ENCODE measurements around the gene SRSF3.
"Not testable (repeated sequence)": the region's sequence is repeated elsewhere in the genome, so short reads cannot be mapped to it uniquely, and the experiment has no call there.

The SRSF3 gene

DNA sequence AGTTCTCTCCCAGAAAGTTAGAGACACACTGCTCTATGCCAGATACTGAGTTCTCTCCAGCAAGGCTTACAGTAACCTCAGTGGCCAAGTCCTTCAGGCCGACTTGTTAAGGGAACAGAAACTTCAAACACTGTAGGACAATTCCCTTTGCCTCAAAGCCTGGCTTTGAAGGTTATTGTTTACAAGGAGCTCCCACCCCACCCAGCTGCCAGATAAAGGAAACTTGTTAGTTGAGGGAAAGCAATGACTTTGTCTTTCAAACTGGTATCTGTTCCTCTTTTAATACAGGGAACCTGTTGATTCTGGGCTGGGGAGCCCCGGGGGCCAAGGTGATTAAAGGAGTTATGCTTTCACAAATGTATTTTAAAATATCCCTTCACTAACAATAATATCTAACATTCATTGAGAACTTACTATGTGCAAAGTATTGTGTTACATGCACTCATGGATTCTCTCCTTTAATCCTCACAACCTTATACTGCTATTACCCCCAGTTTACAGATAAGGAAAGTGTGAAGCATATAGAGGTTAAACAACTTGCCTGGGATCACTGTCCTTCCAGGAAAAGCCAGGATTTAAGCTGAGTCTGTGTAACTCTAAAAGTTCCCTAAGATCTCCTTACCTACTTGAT lies 56.8 kb downstream of the SRSF3 start:
- no peak for FAIRE-seq

DNA sequence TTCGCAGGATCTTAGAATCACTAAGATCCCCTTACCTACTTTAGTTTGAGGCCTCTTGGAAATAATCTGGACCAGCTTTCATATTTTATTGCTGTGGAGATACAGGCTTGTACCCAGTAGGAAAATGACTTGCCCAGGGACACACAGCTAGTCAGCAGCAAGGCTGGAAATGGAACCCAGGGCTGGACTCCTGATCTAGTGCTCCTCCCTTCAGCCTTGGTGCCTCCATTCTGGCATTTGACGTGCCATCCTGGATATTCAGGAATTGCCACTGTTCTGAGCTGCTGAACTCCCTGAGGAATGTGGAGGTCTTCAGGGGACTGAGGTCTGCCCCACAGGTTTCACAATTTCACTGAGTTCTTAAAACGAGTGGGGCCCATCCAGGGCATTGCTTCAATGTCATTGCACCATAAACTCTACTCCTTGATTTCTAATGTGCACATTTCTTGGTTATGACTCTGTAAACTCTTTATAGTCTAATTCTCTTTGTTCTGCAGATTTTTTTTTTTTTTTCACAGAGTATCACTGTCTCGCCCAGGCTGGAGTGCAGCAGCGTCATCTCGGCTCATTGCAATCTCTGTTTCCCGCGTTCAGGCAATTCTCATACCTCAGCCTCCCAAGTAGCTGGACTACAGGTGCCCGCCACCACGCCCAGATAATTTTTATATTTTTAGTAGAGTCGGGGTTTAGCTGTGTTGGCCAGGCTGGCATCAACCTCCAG lies 57.7 kb downstream of the SRSF3 start:
- FAIRE-seq: no peak

DNA sequence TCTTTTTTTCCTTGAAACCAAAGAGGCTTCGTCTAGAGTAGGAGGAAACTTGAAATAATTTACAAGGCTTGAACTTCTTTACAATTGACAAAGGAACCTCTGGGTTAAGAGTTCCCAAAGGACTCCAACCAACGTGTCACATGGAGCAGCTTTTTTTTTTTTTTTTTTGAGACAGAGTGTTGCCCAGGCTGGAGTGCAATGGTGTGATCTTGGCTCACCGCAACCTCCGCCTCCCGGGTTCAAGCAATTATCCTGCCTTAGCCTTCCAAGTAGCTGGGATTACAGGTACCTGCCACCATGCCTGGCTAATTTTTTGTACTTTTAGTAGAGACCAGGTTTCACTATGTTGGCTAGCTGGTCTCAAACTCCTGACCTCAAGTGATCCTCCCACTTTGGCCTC lies 60.3 kb downstream of the SRSF3 start:
- not testable (repeated sequence) for FAIRE-seq
